HL-60 (cell line): ENCODE measurements around the gene LRP5.

ENCODE experiments used
- POLR2AphosphoS5 ChIP-seq: IDR thresholded peaks from 2 replicates; pipeline ENCODE4 v1.6.1; 2012; ENCODE audit warnings: low read depth
- TF ChIP-seq, protein P1 (sequence below): IDR thresholded peaks from one replicate; pipeline ENCODE4 v1.5.1; 2011; ENCODE audit warnings: low read length, control low read depth, inconsistent platforms; ENCODE audit not compliant: insufficient read depth

GRCh38 chr11:68437927-68438657 is 125.7 kb downstream of the LRP5 start:
- TF ChIP-seq, protein P1, sequence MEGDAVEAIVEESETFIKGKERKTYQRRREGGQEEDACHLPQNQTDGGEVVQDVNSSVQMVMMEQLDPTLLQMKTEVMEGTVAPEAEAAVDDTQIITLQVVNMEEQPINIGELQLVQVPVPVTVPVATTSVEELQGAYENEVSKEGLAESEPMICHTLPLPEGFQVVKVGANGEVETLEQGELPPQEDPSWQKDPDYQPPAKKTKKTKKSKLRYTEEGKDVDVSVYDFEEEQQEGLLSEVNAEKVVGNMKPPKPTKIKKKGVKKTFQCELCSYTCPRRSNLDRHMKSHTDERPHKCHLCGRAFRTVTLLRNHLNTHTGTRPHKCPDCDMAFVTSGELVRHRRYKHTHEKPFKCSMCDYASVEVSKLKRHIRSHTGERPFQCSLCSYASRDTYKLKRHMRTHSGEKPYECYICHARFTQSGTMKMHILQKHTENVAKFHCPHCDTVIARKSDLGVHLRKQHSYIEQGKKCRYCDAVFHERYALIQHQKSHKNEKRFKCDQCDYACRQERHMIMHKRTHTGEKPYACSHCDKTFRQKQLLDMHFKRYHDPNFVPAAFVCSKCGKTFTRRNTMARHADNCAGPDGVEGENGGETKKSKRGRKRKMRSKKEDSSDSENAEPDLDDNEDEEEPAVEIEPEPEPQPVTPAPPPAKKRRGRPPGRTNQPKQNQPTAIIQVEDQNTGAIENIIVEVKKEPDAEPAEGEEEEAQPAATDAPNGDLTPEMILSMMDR = no peak
- TF ChIP-seq POLR2AphosphoS5 = no peak
